Trophoblast cell (in vitro differentiated cells and primary cell): ENCODE data around the gene AGAP1.

ENCODE experiments used
- DNase-seq, 2 donors: peaks; one replicate each; pipeline ENCODE4 v3.0.0-alpha.2; 2016
- H2AFZ ChIP-seq: 2 replicates; pipeline ENCODE4 v1.6.1; 2013; ENCODE audit warnings: low read length, moderate library complexity, mild to moderate bottlenecking; ENCODE audit not compliant: insufficient read depth, poor library complexity
- H2AK5ac ChIP-seq: 2 replicates; pipeline ENCODE4 v1.6.1; 2013; ENCODE audit warnings: mild to moderate bottlenecking, low read length
- H2BK120ac ChIP-seq: 2 replicates; pipeline ENCODE4 v1.6.1; 2013; ENCODE audit warnings: low read length, mild to moderate bottlenecking, moderate library complexity; ENCODE audit not compliant: insufficient read depth, poor library complexity
- H2BK12ac ChIP-seq: 2 replicates; pipeline ENCODE4 v1.6.1; 2013; ENCODE audit warnings: mild to moderate bottlenecking, low read length, moderate library complexity
- H2BK5ac ChIP-seq: 2 replicates; pipeline ENCODE4 v1.6.1; 2013; ENCODE audit warnings: low read length, low read depth, moderate library complexity, mild to moderate bottlenecking; ENCODE audit not compliant: poor library complexity
- H3K14ac ChIP-seq: 2 replicates; pipeline ENCODE4 v1.6.1; 2013; ENCODE audit warnings: mild to moderate bottlenecking, low read length
- H3K18ac ChIP-seq: 2 replicates; pipeline ENCODE4 v1.6.1; 2013; ENCODE audit warnings: mild to moderate bottlenecking, low read length
- H3K23ac ChIP-seq: 2 replicates; pipeline ENCODE4 v1.6.1; 2013; ENCODE audit warnings: low read length
- H3K27ac ChIP-seq: 2 replicates; pipeline ENCODE4 v1.5.1; 2013; ENCODE audit warnings: low read depth, mild to moderate bottlenecking, inconsistent platforms, low read length, moderate library complexity
- H3K27me3 ChIP-seq: 2 replicates; pipeline ENCODE4 v1.6.1; 2013; ENCODE audit warnings: inconsistent platforms, mild to moderate bottlenecking, low read length, moderate library complexity; ENCODE audit not compliant: insufficient read depth
- H3K36me3 ChIP-seq, 2 experiments: 1 replicate in 1 of 2; 2 replicates in 1 of 2; pipeline ENCODE4 v1.6.1; 2013; ENCODE audit warnings: low read length in 2 of 2, mild to moderate bottlenecking in 2 of 2, moderate library complexity in 1 of 2; ENCODE audit not compliant: insufficient read depth in 2 of 2, control insufficient read depth in 1 of 2
- H3K4ac ChIP-seq: 2 replicates; pipeline ENCODE4 v1.6.1; 2013; ENCODE audit warnings: low read depth, mild to moderate bottlenecking, low read length, moderate library complexity
- H3K4me1 ChIP-seq, 2 experiments: 1 replicate in 1 of 2; 2 replicates in 1 of 2; pipeline ENCODE4 v1.6.1; 2013; ENCODE audit warnings: low read length in 2 of 2, mild to moderate bottlenecking in 2 of 2, moderate library complexity in 1 of 2; ENCODE audit not compliant: insufficient read depth in 2 of 2, control insufficient read depth in 1 of 2
- H3K4me2 ChIP-seq: 2 replicates; pipeline ENCODE4 v1.6.1; 2013; ENCODE audit warnings: inconsistent platforms, mild to moderate bottlenecking, low read length, moderate library complexity
- H3K4me3 ChIP-seq: 2 replicates; pipeline ENCODE4 v1.5.1; 2013; ENCODE audit warnings: mild to moderate bottlenecking, low read depth, low read length, inconsistent platforms
- H3K79me1 ChIP-seq: one replicate; pipeline ENCODE4 v1.6.1; 2013; ENCODE audit warnings: low read length
- H3K79me2 ChIP-seq: 2 replicates; pipeline ENCODE4 v1.6.1; 2013; ENCODE audit warnings: low read length, mild to moderate bottlenecking; ENCODE audit not compliant: control insufficient read depth, insufficient read depth, poor library complexity
- H3K9ac ChIP-seq: 2 replicates; pipeline ENCODE4 v1.6.1; 2013; ENCODE audit warnings: mild to moderate bottlenecking, low read length
- H3K9me3 ChIP-seq: 2 replicates; pipeline ENCODE4 v1.6.1; 2013; ENCODE audit warnings: low read depth, mild to moderate bottlenecking, control low read depth, inconsistent platforms, low read length; ENCODE audit not compliant: insufficient read depth
- H4K12ac ChIP-seq: 2 replicates; pipeline ENCODE4 v1.6.1; 2013; ENCODE audit warnings: low read depth, mild to moderate bottlenecking, low read length, moderate library complexity
- H4K8ac ChIP-seq: 2 replicates; pipeline ENCODE4 v1.6.1; 2013; ENCODE audit warnings: low read depth, mild to moderate bottlenecking, low read length, moderate library complexity
- H4K91ac ChIP-seq: one replicate; pipeline ENCODE4 v1.6.1; 2013; ENCODE audit warnings: low read depth, mild to moderate bottlenecking, low read length, moderate library complexity
- WGBS: extraction: QIAGEN DNeasy Blood & Tissue Kit; methylation state at CpG from one replicate; pipeline ENCODE4 v1.1.7; 2013; ENCODE audit warnings: missing lambda C conversion rate; ENCODE audit not compliant: insufficient read length, insufficient coverage; ENCODE audit errors: extremely low coverage; 5-methylcytosine and 5-hydroxymethylcytosine counted together

The AGAP1 gene

DNA sequence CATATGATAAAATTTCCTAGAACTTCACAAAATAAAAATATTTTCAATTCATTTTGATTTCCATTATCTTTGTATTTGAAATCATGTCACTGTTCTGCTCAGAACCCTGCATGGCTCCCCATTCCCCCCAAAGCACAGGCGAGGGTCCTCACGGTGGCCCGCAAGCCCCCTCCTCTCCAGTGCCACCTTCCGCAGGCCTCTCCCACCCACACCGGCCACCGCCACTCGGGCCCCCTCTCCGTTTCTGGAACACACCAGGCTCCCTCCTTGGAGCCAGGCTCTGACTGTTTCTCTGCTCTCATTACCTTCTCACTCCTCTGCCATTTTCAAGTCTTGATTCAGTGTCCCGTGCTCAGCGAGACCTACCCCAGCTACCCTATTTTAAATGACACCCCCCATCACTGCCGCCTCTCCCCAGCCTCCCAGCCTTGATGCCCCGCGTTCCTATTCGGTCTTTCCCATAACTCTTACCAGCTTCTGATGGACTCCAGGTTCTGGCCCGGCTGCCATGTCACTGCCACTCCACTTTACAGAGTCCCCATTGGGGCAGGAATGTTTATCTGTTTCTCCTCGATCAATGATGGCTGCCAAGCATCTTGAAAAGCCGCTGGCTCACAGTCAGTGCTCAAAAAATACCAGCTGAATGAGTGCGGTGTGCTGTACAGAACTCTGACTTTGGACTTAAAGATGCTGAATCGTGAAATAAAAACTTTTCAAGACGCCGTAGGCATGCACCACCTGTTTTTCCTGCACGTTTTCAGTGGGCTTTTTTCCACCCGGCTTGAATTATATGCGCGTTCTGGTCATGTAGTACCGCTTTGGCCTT lies 473.3 kb downstream of the AGAP1 start:
- Histone ChIP-seq H3K79me1 (no peaks in the 10 kb centered on the region), H3K9ac (no peak overlapping the region), H3K14ac (no peak overlapping the region), H4K12ac (no peak overlapping the region), H2AK5ac (no peak overlapping the region), H3K4ac (no peak overlapping the region), H4K91ac (no peak overlapping the region), H2BK12ac (no peak overlapping the region), H3K23ac (no peak overlapping the region), H3K18ac (no peak overlapping the region), H3K4me1 (no peaks in the 10 kb centered on the region), H3K27me3 (no peaks in the 10 kb centered on the region), H3K4me2 (no peak overlapping the region), H2BK120ac (no peak overlapping the region), H4K8ac (no peak overlapping the region), H3K9me3 (peaks cover 2% of the 10 kb centered on the region), H3K4me3 (no peak overlapping the region), H3K36me3 (peaks cover 10 to 13% of the 10 kb centered on the region in 2 experiments), H2BK5ac (no peak overlapping the region), H3K27ac (no peak overlapping the region), H2AFZ (no peak overlapping the region), H3K79me2 (no peaks in the 10 kb centered on the region)
- DNase-seq: no peak
- no CpG with 5 or more reads among the region's 26 CpGs for WGBS

DNA sequence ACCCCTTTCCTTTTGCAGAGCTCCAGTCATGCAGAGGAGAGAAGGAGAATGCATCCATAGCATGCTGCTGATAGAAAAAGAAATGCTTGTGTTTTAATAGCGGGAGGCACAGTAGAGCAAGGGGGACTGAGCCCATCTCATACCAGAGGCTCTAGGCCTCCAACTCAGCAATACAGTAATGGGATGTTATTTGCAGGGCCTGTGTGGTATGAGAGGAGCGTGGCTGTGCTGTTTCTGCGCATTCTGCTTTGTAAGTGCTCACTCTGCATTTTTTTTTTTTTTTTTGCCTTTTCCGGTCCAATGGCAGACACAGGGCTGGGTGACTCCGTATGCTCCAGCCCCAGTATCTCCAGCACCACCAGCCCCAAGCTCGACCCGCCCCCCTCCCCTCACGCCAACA lies 474.3 kb downstream of the AGAP1 start:
- Histone ChIP-seq H3K27me3 (no peaks in the 10 kb centered on the region), H2BK12ac (no peak overlapping the region), H3K23ac (no peak overlapping the region), H4K12ac (no peak overlapping the region), H3K36me3 (peaks cover 13 to 15% of the 10 kb centered on the region in 2 experiments), H4K91ac (no peak overlapping the region), H3K4me1 (no peaks in the 10 kb centered on the region), H2BK5ac (no peak overlapping the region), H3K79me1 (no peaks in the 10 kb centered on the region), H3K27ac (no peak overlapping the region), H4K8ac (no peak overlapping the region), H3K4me2 (no peak overlapping the region), H3K9me3 (peaks cover 2% of the 10 kb centered on the region), H3K4me3 (no peak overlapping the region), H2AK5ac (no peak overlapping the region), H3K79me2 (no peaks in the 10 kb centered on the region), H3K18ac (no peak overlapping the region), H3K9ac (no peak overlapping the region), H2BK120ac (no peak overlapping the region), H3K14ac (no peak overlapping the region), H3K4ac (no peak overlapping the region), H2AFZ (no peak overlapping the region)
- DNase-seq: no peak
- WGBS: no CpG with 5 or more reads among the region's 8 CpGs

DNA sequence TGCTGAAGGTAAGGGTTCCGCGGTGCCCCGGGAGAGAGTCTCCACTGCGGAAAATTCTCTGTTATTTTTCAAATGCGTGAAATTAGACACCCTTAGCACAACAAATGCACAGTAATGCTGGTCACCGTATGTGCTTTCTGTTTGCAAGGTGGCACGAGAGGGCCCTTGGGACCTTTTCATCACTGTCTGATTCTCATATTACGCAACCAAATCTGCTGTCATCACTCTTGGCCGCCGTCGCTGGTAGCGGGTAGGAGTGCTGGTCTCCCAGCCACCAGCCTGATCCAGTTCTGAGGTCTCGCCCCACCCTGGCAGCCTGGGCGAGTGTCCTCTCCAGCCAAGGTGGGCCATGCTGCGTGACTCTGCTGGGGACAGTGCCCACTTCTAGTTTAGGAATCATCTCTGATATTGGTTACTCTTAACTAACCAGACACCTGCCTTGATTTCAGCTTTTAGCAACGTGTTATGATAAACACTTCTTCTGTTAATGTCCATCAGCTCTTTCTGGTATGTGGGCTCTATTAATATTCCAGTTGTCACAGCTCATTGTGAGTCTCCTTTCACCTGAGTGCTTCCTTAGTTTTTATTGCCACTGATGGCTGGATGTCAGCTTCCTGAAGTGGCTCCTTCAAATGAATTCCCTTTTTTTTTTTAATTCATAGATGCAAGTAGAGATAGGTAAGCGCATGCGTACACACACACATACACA lies 474.9 kb downstream of the AGAP1 start:
- Histone ChIP-seq H4K91ac (no peak overlapping the region), H3K4me2 (no peak overlapping the region), H3K79me2 (no peaks in the 10 kb centered on the region), H3K4me3 (no peak overlapping the region), H3K18ac (no peak overlapping the region), H3K4me1 (no peaks in the 10 kb centered on the region), H3K9ac (no peak overlapping the region), H3K27ac (no peak overlapping the region), H3K9me3 (peaks cover 2% of the 10 kb centered on the region), H2AK5ac (no peak overlapping the region), H3K36me3 (peaks cover 13 to 15% of the 10 kb centered on the region in 2 experiments), H2BK5ac (no peak overlapping the region), H2BK120ac (no peak overlapping the region), H2AFZ (no peak overlapping the region), H3K23ac (no peak overlapping the region), H4K12ac (no peak overlapping the region), H3K14ac (no peak overlapping the region), H3K4ac (no peak overlapping the region), H3K79me1 (no peaks in the 10 kb centered on the region), H2BK12ac (no peak overlapping the region), H4K8ac (no peak overlapping the region), H3K27me3 (no peaks in the 10 kb centered on the region)
- no CpG with 5 or more reads among the region's 18 CpGs for WGBS
- DNase-seq: peak in 1 of 2 donors; percentile 3

DNA sequence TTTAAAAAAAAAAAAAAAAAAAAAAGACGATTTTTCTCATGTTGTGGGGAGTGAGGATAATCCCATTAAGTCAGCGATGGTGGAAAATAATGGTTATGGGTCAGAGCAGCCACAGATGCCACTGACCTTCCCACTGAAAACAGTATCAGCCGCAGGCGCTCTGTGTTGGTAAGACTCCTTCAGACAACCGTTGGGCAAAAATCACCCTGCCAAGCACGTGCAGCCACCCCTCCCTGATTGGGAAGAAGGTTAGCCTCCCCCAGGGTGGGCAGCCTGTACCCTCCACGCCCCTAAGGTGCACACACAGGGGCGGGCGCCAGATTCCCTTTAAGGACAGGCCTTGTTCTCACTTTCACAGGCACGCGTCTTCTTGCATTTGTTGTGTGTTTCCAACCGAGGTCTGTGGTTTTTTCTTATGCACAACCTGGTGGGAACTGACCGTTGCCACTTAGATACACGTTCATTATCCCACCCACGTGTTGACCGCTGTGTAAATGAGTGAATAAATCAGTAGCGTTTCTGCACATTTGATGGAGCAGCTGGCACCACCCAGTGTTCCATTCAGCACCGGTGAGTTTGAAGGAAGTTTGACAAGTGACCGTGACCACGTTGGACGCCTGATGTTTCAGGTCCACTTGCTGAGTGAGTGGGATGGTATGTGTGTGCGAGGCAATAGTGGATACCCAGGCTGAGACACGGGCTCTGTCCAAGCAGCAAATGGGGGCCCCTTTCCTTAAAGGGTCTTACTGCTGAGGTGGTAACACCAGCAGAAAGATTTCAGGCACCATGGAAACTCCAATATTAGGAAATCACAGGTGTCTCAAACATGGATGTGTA lies 476.6 kb downstream of the AGAP1 start:
- no peaks in the 10 kb centered on the region for H3K4me1 ChIP-seq
- WGBS: no CpG with 5 or more reads among the region's 23 CpGs
- no peak overlapping the region for H3K4me3 ChIP-seq
- no peak overlapping the region for H2BK12ac ChIP-seq
- no peak overlapping the region for H3K27ac ChIP-seq
- no peak overlapping the region for H2AFZ ChIP-seq
- H3K18ac ChIP-seq: no peak overlapping the region
- H3K9ac ChIP-seq: no peak overlapping the region
- no peak overlapping the region for H3K14ac ChIP-seq
- no peak overlapping the region for H4K12ac ChIP-seq
- no peaks in the 10 kb centered on the region for H3K9me3 ChIP-seq
- no peak overlapping the region for H2BK120ac ChIP-seq
- H3K4ac ChIP-seq: no peak overlapping the region
- H3K79me2 ChIP-seq: no peaks in the 10 kb centered on the region
- no peak overlapping the region for H3K4me2 ChIP-seq
- H2BK5ac ChIP-seq: no peak overlapping the region
- peaks cover 13 to 15% of the 10 kb centered on the region in 2 experiments for H3K36me3 ChIP-seq
- no peak overlapping the region for H4K8ac ChIP-seq
- no peaks in the 10 kb centered on the region for H3K79me1 ChIP-seq
- H3K23ac ChIP-seq: no peak overlapping the region
- H2AK5ac ChIP-seq: no peak overlapping the region
- H4K91ac ChIP-seq: no peak overlapping the region
- DNase-seq: no peak
- H3K27me3 ChIP-seq: no peaks in the 10 kb centered on the region
